Daoy (cell line): ENCODE measurements around the gene ADGRL3. TPM values are rescaled to one million over a fixed set of nuclear protein-coding genes. Genes with fewer than 3 reads are reported as not detected.
A peak's percentile ranks its signal among the peaks of the same experiment; 100 is the strongest.

Experiments used
- DNase-seq: peaks from one replicate; pipeline ENCODE4 v3.0.0-alpha.2; 2015; ENCODE audit warnings: low read depth
- total RNA-seq: library from RNA; depleted of rRNA; stranded (reverse); fragments of >200 nt; shearing (Covaris generic); gene quantifications from 2 replicates; pipeline ENCODE4 v1.2.3, GENCODE V29; 2014

Gene ADGRL3
- total RNA-seq, 1 experiment from 2014 or later = 4.6 TPM

- DNase-seq = no peak
These were observed 226.1 kb downstream of the ADGRL3 start for GRCh38 chr4:61426229-61426628.

GRCh38 chr4:61427099-61427817 lies 227.1 kb downstream of the ADGRL3 start:
- no peak for DNase-seq

- no peak for DNase-seq
These were observed 227.8 kb downstream of the ADGRL3 start for GRCh38 chr4:61427818-61428495.

GRCh38 chr4:61428950-61429349 lies 228.8 kb downstream of the ADGRL3 start:
- DNase-seq = no peak

- DNase-seq = no peak
These were observed 231.0 kb downstream of the ADGRL3 start for GRCh38 chr4:61431131-61431530.

GRCh38 chr4:61437923-61438322 lies 237.8 kb downstream of the ADGRL3 start:
- DNase-seq = no peak

- no peak for DNase-seq
These were observed 240.2 kb downstream of the ADGRL3 start for GRCh38 chr4:61440321-61440720.

- no peak for DNase-seq
These were observed 242.8 kb downstream of the ADGRL3 start for GRCh38 chr4:61442936-61443335.

GRCh38 chr4:61443813-61444510 lies 243.8 kb downstream of the ADGRL3 start:
- peak; percentile 3 for DNase-seq

GRCh38 chr4:61445374-61446063 lies 245.4 kb downstream of the ADGRL3 start:
- no peak for DNase-seq

GRCh38 chr4:61446941-61447340 lies 246.8 kb downstream of the ADGRL3 start:
- DNase-seq = no peak

GRCh38 chr4:61447918-61448317 lies 247.8 kb downstream of the ADGRL3 start:
- DNase-seq = no peak

GRCh38 chr4:61451935-61452334 lies 251.8 kb downstream of the ADGRL3 start:
- no peak for DNase-seq

- no peak for DNase-seq
These were observed 261.8 kb downstream of the ADGRL3 start for GRCh38 chr4:61461956-61462355.

- peak; percentile 11 for DNase-seq
These were observed 262.6 kb downstream of the ADGRL3 start for GRCh38 chr4:61462451-61463326.

GRCh38 chr4:61468024-61468720 lies 268.0 kb downstream of the ADGRL3 start:
- peak; percentile 49 for DNase-seq

GRCh38 chr4:61473306-61473705 lies 273.2 kb downstream of the ADGRL3 start:
- DNase-seq = no peak

GRCh38 chr4:61478340-61478739 lies 278.2 kb downstream of the ADGRL3 start:
- DNase-seq = no peak

- no peak for DNase-seq
These were observed 284.9 kb downstream of the ADGRL3 start for GRCh38 chr4:61485056-61485455.

GRCh38 chr4:61489927-61490326 lies 289.8 kb downstream of the ADGRL3 start:
- no peak for DNase-seq

GRCh38 chr4:61493041-61493440 lies 292.9 kb downstream of the ADGRL3 start:
- no peak for DNase-seq
